HG03442 (cell line): ENCODE results near the gene ZSCAN23.

Source experiments
- ATAC-seq: cut with Tn5 transposase; IDR thresholded peaks from one replicate; pipeline ENCODE4 v1.9.1; 2021; ENCODE audit warnings: mild to moderate bottlenecking, moderate library complexity; ENCODE audit not compliant: unreplicated experiment

The ZSCAN23 gene

DNA sequence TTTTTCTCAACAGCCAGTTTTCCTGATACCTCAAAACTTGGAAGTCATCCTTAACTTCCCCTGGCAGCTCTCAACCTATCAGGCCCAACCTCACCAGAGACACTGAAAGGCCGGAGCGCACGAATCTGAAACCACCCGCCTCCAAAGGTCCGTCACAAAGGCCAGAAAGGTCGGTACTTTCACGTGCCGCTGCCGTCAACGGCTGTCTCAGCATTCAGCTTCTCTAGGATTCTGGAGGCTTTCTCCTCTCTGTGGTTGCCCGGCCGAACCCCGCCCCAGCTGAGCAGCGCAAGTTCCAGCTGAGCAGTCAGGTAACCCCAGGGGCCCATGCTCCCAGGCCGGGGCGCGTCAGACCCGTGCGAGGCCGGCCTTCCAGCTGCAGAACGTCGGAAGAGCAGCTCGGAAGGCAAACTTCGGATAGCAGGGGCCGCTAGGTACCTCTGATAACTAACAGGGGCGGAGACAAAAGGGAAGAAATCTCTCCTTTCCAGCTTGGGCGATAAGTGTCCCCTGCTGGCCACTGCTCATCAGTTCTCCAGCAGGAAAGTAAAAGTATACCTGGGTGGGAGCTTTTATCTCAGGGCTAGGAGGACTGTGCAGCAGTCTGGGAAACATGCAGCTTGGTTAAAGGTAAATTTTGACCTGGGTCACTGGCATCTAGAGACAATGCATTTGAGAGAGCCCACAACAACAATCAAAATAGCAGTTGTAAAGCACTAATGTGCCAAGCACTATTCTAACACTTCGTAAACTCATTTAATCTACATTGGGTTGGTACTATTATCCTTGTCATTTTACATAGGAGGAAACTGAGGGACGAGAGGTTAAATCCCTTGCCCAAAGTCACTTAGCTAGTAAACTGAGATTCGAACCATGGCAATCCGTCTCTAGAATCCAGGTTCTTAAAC is 59.8 kb downstream of the ZSCAN23 start:
- peak; percentile 81 for ATAC-seq
